ENCODE measurements around the gene NKD2.
"Not testable (repeated sequence)": the region's sequence is repeated elsewhere in the genome, so short reads cannot be mapped to it uniquely, and the experiment has no call there.

NKD2 gene

DNA sequence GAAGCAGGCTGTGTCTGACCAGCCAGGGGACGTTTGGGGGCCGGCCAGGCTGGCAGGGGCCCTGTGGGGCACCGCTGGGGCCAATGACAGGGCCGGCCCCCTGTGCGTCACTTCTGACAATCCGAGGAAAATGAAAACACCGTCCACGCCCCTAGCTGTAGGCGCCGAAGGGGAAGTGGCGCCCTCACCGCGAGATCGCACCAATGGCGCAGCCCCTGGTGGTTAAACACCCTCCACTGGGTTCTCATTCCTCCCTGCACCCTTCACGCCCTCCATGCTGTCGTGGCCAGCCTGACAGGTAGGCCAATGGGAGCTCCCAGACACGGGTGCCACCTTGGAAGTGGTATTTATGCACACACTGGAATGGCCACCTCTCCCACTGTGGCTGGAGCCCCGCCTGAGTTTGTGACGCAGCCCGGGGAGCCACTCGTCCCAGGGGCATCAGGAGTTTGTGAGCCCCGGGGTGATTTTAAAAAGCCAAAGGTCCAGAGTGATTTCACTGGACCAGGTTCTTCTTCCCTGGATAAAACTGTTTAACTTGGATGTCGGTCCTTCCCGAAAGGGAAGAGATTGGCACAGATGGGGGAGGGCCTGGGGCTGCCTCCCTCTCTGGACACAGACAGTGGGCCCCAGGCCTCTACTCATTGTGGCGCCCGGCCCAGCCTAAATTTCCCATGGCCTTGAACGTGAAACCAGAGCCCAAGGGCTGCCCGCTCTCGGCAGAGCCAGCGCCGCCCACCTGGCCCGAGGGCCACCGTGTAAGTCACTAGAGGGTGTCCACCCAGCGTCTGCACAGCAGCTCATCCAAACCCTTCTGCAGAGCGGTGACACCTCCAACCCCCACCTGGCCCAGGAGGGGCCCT lies 49.7 kb downstream of the NKD2 start:
- no peak for DNase-seq (ENCODE audit: low spot score)

GRCh38 chr5:1058988-1059883 lies 50.6 kb downstream of the NKD2 start:
- DNase-seq (ENCODE audit: low spot score): no peak

DNA sequence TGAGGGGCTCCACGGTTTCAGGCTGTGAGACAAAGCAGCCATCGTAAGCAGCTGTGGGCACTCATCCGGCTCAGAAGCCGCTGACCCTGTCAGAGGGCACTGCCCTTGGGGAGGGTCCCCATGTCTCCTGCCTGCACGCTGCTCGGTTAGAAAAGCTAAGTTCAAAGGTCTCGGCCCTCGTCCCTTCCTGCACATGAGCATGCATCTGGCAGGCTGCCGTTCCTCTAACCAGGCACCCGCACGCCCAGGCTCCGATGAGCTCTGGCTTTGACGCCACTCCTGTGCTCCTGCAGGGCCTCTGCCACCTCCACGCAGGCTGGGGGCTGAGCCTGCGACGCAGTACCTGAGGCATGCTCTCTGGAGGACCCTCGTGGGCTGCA lies 51.3 kb downstream of the NKD2 start:
- no peak for DNase-seq (ENCODE audit: low spot score)

DNA sequence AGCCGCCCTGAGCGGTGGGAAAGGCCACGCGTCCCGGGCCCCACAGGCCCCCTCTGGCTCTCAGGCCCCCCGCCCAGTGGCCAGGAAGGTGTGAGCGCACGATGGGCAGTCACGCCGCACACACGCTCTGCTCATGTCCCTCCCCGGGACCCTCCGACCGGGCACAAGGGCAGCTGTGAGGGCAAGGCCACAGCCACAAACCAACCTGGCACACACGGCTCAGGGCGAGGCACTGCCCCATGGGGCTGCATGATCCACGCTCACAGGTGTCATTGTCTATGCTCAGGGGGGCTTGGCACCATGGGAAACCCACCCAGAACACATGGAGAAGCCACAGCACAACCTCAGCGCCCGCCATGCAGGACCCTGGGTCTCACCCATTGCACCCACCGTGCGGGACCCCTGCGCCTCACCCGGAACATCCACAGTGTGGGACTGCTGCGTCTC lies 52.0 kb downstream of the NKD2 start:
- DNase-seq (ENCODE audit: low spot score): no peak

- DNase-seq (ENCODE audit: low spot score): not testable (repeated sequence)
These were observed 52.7 kb downstream of the NKD2 start for GRCh38 chr5:1061292-1061691.

DNA sequence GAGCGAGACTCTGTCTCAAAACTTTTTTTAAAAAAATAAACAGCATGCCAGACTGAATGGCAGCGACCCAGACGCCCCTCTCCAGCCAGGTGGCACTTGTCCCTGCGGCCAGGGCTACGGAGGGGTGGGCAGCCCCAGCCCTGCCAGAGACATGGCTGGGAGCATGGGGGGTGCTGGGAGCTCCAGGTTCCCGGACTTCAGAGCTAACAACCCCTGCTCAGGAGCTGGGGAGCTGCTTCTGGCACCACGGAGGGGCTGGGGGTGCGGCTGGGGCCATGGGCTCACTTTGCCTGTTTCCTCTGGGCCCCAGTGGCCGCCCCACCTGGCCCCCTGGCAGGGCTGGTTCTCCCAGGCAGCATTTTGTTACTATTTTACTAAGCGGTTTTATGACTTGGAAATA lies 53.3 kb downstream of the NKD2 start:
- no peak for DNase-seq (ENCODE audit: low spot score)

DNA sequence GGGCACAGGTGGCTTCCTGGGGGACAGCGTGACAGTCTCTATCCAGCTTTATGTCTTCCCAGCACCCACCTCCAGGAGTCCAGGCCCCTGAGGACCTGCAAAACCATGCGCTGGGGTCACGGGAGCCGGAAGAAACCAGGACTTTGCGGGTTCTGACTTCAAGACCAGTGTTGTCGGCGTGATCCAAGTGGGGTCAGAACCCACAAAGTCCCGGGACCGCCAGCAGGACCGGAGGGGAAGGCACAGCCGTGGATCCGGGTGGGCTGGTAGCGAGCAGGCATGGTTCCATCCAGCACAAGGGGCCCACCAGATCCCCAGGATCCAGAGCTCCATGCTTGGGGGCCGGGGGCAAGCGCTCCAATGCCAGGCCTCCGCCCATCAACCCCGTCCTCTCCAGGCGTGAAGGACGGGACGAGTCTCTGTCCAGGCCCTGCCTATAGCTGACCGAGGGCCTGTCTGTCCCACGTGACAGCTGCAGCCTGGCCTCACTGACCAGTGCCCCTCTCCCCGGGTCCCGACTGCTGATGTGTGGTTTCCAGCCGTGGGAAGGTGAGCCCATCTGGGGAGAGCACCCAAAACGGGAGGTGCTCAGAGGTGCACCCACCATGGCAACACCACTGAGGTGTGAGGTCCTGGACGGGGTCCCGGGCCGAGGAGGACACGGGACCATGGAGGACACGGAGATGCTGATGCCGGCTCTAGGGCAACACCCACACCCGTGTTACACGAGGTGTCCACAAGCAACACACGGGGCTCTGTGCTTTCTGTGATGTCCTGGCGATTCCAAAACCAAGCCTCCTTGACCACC lies 54.4 kb downstream of the NKD2 start:
- no peak for DNase-seq (ENCODE audit: low spot score)

- no peak for DNase-seq (ENCODE audit: low spot score)
These were observed 55.2 kb downstream of the NKD2 start for GRCh38 chr5:1063661-1064382.

- DNase-seq (ENCODE audit: low spot score): no peak
These were observed 56.0 kb downstream of the NKD2 start for GRCh38 chr5:1064383-1065142.

DNA sequence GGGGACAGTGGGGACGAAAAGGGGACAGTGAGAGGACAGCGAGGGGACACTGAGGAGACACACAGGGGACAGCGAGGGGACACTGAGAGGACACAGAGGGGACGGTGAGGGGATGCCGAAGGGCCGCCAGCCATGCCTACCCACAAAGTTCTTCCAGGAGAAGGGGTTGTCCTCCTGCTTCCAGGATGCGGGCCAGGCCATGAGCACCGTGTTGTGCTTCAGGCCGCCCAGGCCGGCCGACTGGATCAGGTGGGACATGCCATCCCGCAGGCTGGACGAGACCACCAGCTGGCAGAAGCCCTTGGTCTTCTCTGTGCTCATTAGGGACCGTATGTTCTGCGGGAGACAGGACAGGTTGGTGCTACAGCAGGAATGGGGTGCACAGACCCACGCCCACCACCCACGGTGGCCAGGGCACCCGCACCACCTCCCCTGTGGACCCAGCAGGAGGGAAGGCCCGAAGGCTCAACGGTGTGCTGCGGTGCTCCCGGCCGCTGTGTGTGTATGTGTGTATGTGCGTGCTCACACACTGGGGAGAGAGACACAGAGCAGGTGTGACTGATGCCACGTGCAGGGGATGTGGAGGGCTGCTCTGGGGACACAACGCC lies 56.6 kb downstream of the NKD2 start:
- DNase-seq (ENCODE audit: low spot score): no peak

GRCh38 chr5:1065891-1066650 lies 57.5 kb downstream of the NKD2 start:
- DNase-seq (ENCODE audit: low spot score): no peak

- no peak for DNase-seq (ENCODE audit: low spot score)
These were observed 58.1 kb downstream of the NKD2 start for GRCh38 chr5:1066676-1067075.

DNA sequence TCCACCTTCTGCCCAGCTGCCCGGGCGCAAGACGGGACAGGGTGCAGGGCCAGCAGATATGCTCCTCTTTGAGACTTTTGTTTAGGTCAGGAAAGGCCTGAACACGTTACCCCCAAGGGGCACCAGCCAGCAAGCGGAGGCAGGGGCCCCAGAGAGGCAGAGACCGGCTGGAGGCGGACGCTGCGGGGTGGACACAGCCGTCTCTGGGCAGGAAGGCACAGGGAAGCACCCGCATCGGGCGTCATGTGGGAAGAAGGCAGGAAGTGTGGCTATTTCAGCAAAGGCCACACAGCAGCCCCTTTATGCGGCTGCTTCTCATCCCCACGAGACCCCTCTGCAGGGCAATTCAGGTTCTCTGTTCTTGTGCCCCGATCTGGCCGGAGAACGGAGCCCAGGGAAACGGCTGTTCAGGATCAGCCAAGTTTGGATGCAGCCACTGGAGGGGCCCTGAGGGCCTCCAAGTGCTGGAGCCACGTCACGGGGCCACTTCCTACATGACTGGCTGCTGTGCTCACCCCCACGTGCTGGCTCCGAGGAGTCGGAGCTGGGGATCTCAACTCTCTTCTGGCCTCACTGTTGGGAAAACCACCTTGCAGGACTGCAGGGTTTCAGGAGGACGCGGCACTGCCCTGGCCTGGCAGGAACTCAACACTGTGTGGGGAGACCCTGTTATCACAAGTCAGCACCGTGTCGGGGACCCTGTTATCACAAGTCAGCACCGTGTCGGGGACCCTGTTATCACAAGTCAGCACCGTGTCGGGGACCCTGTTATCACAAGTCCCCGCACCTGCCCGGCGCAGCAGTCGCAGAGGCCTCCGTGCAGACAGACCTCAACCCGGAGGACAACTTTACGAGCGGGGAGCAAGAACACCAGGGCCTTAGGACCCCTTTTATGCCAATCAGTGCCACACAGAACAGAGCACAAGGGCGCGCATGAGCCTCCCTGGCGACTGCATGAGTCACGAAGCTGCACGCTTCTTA lies 58.8 kb downstream of the NKD2 start:
- DNase-seq (ENCODE audit: low spot score): no peak

GRCh38 chr5:1068204-1068894 lies 59.7 kb downstream of the NKD2 start:
- DNase-seq (ENCODE audit: low spot score): no peak

DNA sequence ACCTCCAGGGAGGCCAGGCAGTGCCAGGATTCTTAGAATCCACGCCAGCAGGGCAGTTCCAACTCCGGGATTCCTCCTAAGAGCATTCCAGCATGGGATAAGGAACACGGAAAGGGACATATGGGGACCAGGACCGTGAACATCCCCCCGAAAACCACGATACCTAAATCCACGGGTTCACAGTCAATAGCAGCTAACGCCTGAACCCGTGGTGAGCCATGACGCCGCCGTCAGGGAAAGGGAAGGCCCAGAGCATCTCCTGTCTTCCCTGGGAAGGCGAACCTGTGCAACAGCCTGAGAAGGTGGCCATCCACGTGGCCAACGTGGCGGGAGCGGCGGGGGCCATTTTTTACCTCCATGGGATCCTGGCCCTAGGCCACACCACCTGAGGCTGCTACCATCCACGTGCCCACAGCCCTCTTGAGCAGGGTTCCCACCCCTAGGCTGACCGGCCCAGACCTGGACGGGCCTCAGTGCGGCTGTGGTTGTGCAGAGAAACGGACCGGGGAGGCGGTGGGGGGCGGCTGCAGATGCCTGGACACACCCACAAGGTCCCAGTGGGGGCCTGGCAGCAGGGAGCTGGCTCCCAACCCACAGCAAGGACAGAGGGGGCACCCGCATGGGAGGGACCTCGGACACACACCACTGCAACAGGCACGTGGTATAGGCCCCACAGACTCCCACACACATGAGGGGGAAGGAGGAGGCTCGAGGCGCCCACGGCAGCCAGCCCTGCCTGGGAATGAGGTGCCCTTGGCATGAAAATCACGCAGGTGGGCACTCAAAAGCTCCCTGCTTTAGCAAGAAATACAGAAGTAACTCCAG lies 60.5 kb downstream of the NKD2 start:
- DNase-seq (ENCODE audit: low spot score): no peak

DNA sequence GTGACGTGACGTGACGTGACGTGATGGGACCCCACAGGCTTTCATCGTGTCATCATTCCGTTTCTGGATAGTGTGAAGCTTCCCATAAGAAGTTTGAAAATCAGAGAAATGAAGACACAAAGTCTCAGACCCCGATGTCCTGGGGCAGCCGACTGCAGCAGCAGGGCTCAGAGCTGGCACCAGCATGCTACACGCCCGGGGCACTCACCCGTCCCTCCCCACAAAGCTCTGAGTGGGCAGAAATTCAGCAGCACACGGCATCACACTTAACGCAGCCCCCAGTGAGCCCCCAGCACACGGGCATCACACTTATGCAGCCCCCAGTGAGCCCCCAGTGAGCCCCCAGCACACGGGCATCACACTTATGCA lies 61.1 kb downstream of the NKD2 start:
- DNase-seq (ENCODE audit: low spot score): no peak

Measured in CD4-positive, alpha-beta T cell treated with Interleukin-6 at 100 ng/mL for 8 hours (primary cell).